Mesothelial cell of epicardium (in vitro differentiated cells): ENCODE measurements around the gene GGT6. TPM values are rescaled to one million over a fixed set of nuclear protein-coding genes. Genes with fewer than 3 reads are reported as not detected.

Source experiments
- DNase-seq, 2 experiments: peaks; one replicate each; pipeline ENCODE4 v3.0.0; 2021; ENCODE audit warnings: low spot score in 2 of 2; ENCODE audit not compliant: unreplicated experiment in 2 of 2
- H3K27ac Mint-ChIP-seq: 2 replicates; pipeline ENCODE4 v1.8.0; 2021; ENCODE audit warnings: mixed read lengths
- H3K27me3 Mint-ChIP-seq: 2 replicates; pipeline ENCODE4 v1.8.0; 2021; ENCODE audit warnings: low read depth, mixed read lengths
- H3K36me3 Mint-ChIP-seq: 2 replicates; pipeline ENCODE4 v1.8.0; 2021; ENCODE audit warnings: mixed read lengths
- H3K4me1 Mint-ChIP-seq: 2 replicates; pipeline ENCODE4 v1.8.0; 2021; ENCODE audit warnings: mixed read lengths
- H3K4me3 Mint-ChIP-seq: 2 replicates; pipeline ENCODE4 v1.8.0; 2021; ENCODE audit warnings: mild to moderate bottlenecking, moderate library complexity, mixed read lengths
- H3K9me3 Mint-ChIP-seq: 2 replicates; pipeline ENCODE4 v1.8.0; 2021; ENCODE audit warnings: mixed read lengths
- total RNA-seq: library from RNA; stranded (reverse); gene quantifications from 3 replicates; pipeline ENCODE4 v1.2.1, GENCODE V29; 2021
- TF ChIP-seq, protein P1 (sequence below): fragments of 200-600 bp; sonication (generic); IDR thresholded peaks from one replicate; pipeline ENCODE4 v1.5.0; 2021; ENCODE audit warnings: antibody characterized with exemption; ENCODE audit not compliant: unreplicated experiment

The GGT6 gene
- total RNA-seq, 1 donor from 2014 or later = 0.27 TPM

DNA sequence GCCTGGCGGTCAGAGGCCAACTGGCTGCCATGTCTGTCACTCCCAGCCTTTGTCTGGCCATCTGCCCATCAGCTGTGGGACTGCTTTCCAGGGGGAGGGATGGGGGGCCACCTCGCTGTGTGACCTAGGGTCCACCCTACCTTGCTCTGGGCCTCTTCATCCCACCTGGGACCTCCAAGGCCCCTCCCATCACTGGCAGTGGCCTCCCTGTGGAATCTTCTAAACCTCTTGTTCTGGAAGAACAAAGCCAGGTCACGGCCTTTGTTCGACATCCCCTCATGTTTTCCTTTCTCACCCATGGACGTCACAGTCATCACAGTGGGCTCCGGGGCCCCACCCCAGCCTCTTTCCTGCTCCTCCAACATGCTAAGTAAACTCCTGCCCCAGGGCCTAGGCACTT lies 37.7 kb downstream of the GGT6 start:
- Mint-ChIP-seq H3K27me3 (no peaks in the 10 kb centered on the region), H3K27ac (peak overlapping the region; percentile 26), H3K36me3 (no peaks in the 10 kb centered on the region), H3K9me3 (no peaks in the 10 kb centered on the region), H3K4me1 (peaks cover 45% of the 10 kb centered on the region), H3K4me3 (no peak overlapping the region)
- no peak for DNase-seq
- TF ChIP-seq, protein P1, sequence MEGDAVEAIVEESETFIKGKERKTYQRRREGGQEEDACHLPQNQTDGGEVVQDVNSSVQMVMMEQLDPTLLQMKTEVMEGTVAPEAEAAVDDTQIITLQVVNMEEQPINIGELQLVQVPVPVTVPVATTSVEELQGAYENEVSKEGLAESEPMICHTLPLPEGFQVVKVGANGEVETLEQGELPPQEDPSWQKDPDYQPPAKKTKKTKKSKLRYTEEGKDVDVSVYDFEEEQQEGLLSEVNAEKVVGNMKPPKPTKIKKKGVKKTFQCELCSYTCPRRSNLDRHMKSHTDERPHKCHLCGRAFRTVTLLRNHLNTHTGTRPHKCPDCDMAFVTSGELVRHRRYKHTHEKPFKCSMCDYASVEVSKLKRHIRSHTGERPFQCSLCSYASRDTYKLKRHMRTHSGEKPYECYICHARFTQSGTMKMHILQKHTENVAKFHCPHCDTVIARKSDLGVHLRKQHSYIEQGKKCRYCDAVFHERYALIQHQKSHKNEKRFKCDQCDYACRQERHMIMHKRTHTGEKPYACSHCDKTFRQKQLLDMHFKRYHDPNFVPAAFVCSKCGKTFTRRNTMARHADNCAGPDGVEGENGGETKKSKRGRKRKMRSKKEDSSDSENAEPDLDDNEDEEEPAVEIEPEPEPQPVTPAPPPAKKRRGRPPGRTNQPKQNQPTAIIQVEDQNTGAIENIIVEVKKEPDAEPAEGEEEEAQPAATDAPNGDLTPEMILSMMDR = no peak

GRCh38 chr17:4520894-4521600 lies 39.3 kb downstream of the GGT6 start:
- TF ChIP-seq, protein P1 = no peak
- peak overlapping the region; percentile 97 for H3K27ac Mint-ChIP-seq
- H3K4me1 Mint-ChIP-seq = peaks cover 45% of the 10 kb centered on the region
- H3K27me3 Mint-ChIP-seq = no peaks in the 10 kb centered on the region
- no peak for DNase-seq
- no peak overlapping the region for H3K4me3 Mint-ChIP-seq
- no peaks in the 10 kb centered on the region for H3K9me3 Mint-ChIP-seq
- peaks cover 1% of the 10 kb centered on the region for H3K36me3 Mint-ChIP-seq

GRCh38 chr17:4520060-4520893 lies 40.1 kb downstream of the GGT6 start:
- peak overlapping the region; percentile 17 for H3K4me3 Mint-ChIP-seq
- H3K27me3 Mint-ChIP-seq = no peaks in the 10 kb centered on the region
- H3K9me3 Mint-ChIP-seq = no peaks in the 10 kb centered on the region
- H3K36me3 Mint-ChIP-seq = peaks cover 1% of the 10 kb centered on the region
- TF ChIP-seq, protein P1 = no peak
- peaks cover 45% of the 10 kb centered on the region for H3K4me1 Mint-ChIP-seq
- no peak for DNase-seq
- peak overlapping the region; percentile 97 for H3K27ac Mint-ChIP-seq

GRCh38 chr17:4519361-4519788 lies 41.0 kb downstream of the GGT6 start:
- Mint-ChIP-seq H3K4me1 (peaks cover 51% of the 10 kb centered on the region), H3K4me3 (no peak overlapping the region), H3K36me3 (peaks cover 1% of the 10 kb centered on the region), H3K27ac (peak overlapping the region; percentile 86), H3K9me3 (no peaks in the 10 kb centered on the region), H3K27me3 (no peaks in the 10 kb centered on the region)
- TF ChIP-seq, protein P1 = no peak
- no peak for DNase-seq

DNA sequence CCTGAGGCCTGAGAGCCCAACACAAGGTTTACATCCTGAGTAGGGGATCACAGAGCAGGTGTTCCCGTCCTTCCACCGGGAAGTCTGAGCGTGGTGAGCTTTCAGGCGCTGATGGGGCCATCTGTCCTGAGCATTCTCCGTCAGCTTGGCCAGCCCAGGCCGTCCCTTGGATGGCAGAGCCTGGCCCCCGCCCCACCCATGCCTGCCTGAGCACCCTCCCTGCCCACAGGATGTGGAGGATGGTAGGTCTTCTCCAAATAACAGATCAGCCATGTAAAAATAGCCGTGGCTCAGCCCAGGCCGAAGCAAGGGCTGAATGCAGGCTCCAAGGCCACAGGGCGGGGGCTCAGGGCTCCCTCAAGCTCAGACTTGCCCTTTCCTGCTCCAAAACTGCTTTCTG lies 41.5 kb downstream of the GGT6 start:
- Mint-ChIP-seq H3K27me3 (no peaks in the 10 kb centered on the region), H3K27ac (no peak overlapping the region)

More for the DNA sequence above, 41.5 kb downstream of the GGT6 start:
- Mint-ChIP-seq H3K4me1 (peaks cover 56% of the 10 kb centered on the region), H3K9me3 (no peaks in the 10 kb centered on the region), H3K36me3 (peaks cover 1% of the 10 kb centered on the region), H3K4me3 (no peak overlapping the region)
- TF ChIP-seq, protein P1 = no peak
- no peak for DNase-seq
